DMS79 (cell line): ENCODE results near the gene ALDH3B1.

Experiments
- DNase-seq: peaks from one replicate; lab custom pipeline; 2025; lab: John Stamatoyannopoulos, UW

Gene ALDH3B1

DNA sequence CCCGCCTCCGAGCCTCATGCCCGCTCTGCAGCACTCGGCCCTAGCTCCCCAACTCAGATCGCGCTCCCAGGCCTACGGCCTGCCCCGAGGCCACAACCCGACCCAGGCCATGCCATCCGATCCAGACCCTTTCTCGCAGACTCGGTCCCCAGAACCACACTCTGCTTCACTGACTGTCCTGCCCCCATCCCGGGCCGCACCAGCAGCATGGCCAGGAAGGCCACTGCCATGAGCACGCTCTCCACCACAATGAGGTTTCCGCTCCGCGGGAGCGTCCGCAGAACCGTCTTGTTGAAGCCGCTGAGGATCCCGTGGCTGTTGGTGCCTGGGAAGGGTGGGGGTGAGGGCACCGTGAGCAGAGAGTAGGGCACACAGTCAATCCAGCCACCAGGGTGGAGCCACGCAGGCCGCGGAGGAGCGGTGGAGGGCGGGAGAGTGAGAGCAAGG, 12.6 kb upstream of the ALDH3B1 start:
- no peak for DNase-seq

DNA sequence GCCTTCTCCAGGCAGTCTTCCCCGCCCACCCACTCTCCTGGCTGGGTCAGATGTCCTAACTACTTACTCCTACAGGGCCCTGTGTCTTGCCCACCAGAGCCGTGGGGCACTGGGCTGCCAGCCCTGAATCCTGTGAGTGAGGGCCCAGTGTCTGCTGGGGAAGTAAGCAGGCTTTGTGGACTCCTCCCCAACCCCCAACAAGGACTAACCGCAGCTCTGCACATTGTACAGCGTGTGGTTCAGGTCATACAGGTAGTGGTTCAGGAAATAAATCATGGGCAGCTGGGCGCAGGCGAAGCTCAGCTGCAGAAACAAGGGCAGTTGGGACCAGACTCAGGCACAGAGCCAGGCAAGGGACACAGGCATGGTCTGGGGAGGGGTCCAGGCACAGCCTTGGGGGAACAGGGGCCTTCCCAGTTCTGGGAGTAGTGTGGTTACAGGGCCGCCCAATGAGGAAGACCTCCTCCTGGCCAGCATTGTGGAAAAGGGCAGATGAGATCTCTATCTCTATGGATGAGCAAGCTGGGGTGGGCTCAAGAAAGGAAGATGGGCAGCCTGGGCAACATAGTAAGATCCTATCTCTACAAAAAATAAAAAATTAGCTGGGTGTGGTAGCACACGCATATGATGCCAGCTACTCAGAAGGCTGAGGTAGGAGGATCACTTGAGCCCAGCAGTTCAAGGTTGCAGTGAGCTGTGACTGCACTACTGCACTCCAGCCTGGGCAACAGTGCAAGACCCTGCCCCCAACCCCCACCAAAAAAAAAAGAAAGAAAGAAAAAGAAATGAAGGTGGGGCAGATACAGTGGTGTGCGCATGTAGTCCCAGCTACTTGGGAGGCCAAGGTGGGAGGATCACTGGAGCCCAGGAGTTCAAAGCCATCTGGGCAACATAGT, 11.7 kb upstream of the ALDH3B1 start:
- DNase-seq: no peak

DNA sequence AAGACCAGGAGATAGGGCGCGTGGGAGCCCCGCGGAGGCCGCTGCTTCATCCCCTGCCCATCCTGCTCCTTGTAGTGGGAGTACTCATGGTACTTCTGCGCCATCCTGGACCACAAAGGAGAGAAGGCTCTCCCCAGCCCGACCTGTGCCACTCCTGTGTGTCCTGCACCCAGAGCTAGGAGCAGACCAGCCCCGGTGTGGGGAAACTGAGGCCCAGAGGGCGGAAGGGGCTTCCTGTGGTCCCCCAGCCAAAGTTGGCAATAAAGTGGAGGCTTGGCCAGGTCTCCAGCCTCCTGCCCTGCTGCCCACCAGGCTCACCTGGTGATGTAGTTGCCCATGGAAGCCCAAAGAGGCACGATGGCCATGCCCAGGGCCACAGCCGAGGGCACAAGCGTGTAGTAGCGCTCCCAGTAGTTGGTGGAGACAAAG, 10.9 kb upstream of the ALDH3B1 start:
- no peak for DNase-seq

DNA sequence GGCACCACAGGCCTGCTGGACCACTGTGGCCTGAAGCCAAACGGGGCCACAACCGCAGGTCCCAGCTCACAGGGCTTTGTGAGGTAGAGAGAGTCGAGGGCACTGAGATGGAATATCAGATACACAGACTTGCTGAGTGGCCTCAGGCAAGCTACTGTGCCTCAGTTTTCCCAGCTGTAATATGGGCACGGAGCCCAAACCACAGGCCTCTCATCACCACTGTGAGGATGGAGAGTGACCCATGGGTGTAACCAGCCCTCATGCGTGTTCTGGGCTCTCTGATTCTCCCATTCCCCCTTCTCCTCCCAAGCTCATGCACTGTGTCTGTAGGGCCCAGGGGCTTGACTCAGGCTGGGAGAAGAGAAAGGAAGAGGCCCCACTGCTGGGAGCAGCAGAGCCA, 10.4 kb upstream of the ALDH3B1 start:
- DNase-seq: no peak

DNA sequence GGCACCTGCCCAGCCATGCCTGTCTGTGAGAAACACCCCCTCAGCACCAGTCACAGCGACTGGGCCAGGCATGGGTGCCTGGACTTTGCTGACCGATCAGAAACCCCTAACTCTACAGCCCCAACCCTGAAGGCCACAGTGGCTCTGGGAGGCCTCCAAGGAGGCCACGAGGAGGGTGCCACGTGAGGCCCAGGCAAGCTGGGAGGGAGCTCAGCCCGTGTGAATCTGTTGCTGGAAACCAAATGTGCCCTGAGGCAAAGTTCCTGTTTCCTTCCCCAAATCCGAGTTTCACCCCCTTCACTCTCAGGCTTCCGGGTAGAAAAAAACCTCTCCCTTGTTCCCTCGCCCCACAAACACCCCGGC, 7.6 kb upstream of the ALDH3B1 start:
- no peak for DNase-seq

DNA sequence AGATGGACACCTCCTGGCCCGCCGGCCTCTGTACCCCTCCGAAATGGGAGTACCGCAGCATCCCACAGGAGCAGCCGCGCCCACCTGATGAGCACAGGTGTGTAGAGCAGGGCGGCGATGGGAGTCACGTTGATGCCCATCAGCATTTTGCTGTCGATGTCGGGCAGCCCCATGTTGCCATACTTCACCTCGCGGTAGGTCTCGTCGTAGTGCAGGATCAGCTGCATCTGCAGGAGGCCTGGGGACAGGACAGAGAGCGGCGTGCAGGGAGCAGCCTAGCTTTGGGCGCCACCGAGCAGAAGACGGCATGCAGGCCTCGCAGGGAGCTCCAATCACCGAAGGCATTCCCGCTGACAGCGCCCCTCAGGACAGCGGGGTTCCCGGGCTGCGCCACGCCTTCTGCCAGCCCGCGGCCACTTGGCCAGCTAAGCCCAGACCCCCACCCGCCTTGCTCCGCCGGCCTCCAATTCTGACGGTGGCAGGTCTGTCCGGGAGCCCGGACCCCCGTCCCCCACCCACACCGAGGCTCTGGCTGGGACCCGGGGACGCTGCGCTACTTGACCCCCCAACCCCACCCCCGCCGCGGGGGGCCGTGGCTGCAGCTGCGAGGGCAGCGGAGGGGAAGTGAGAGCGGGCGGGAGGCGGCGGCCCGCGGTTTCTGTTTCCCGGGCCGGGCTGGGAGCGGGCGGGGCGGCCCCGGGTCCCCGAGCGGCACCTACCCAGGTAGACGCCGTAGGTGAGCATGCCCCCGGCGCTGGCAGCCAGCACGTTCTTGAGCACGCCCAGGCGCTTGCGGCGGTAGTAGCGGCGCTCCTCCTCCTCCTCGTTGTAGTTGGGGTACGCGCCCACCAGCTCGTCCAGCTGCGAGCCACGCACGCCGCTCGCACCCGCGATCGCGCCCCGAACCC, 6.9 kb upstream of the ALDH3B1 start:
- no peak for DNase-seq

DNA sequence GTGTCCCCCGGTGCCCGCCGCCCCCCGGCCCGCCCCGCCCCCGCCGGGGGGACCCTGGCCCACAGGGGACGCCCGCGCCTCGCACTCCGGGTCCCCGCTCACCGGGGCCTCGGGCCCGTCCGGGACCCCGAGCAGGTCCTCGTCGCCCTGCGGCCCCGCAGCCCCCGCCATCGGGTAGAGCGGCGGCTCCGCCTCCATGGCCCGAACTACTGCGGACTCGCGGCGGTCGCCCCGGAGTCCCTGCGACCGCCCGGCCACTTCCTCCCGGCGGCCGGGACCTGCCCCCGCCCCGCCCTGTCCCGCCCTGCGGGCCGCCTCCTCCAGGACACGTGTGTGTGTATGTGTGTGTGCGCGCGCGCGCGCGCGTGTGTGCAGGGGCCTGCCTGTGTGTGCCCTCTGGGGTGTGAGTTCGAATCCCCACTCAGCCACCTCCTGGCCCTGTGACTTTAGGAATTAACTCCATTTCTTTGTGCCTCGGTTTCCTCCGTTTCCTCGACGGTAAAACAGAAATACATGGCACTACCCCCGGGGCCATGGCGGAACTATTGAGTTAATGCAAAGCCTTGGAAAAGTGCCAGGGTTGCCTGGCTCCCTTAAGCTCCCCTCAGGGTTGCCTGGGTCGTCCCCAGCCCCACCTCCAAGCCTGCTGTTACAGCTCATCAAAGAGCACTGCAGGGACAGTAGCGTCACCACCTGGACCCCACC, 6.1 kb upstream of the ALDH3B1 start, which contains the start of gene UNC93B1:
TSS of gene UNC93B1 (minus strand) at position 252 of the 705 bp plus-strand sequence. CDS start at position 198, 54 bp downstream.
- DNase-seq: peak; percentile 23

DNA sequence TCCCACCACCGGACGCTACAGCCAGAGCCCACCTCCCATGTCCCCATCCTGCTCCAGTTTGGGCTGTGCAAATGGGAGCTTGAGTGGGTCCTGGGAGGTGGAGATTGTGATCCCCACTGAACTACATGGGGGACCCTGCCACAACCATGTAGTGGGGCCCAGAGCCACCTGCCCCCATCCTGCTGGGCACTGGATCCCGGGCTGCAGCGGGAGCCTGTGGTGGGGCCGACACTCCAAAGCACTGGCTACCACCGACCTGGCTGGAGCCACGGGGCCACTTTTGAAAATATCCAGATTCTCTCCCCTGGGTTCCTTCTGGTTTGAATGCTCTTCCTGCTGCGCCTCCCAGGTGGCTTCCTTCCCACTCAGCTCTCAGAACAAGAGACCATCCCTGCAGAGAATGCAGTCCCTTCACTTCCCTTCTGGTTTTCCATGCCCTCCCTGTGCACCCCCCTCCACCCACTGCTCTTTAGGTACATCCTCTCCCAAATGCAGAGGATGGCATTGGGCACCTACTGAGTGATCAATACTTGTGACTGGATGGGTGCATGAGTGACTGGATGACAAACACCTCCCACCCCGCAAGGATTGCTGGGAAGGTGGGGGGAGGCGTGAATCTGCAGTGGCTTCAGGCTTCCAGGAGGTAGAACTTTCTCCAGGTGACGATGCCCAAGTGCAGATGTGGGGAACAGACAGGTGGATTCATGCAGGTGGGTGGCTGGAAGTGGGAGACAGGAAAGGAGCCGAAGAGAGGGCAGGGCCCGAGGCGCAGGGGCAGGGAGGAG, 5.4 kb upstream of the ALDH3B1 start:
- DNase-seq: no peak

DNA sequence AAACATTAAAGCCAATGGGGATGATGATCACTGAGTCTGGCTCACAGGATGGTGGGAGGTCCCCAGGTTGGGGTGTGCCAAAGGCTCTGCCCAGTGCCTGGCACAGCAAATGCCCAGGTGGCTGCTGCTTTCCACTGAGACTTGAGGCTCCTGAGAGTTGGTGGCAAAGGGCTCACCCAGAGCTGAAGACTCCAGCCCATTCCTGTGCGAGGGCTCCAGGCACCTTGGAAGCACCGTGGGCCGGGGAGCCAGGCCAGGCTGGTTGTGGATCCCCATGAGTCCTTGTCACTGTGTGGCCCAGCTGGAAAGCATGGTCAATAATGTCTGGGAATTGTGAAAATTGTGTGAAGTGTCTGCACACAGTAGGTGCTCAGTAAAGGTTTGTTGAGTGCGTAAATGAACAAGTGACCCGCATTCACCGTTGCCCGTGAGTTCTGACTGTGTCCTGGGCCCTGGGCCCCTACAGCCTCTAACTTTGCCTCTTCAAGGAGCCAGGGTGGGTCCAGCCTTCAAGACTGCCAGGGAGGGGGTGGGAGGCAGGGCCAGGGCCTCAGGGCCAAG, 3.4 kb upstream of the ALDH3B1 start:
- no peak for DNase-seq

DNA sequence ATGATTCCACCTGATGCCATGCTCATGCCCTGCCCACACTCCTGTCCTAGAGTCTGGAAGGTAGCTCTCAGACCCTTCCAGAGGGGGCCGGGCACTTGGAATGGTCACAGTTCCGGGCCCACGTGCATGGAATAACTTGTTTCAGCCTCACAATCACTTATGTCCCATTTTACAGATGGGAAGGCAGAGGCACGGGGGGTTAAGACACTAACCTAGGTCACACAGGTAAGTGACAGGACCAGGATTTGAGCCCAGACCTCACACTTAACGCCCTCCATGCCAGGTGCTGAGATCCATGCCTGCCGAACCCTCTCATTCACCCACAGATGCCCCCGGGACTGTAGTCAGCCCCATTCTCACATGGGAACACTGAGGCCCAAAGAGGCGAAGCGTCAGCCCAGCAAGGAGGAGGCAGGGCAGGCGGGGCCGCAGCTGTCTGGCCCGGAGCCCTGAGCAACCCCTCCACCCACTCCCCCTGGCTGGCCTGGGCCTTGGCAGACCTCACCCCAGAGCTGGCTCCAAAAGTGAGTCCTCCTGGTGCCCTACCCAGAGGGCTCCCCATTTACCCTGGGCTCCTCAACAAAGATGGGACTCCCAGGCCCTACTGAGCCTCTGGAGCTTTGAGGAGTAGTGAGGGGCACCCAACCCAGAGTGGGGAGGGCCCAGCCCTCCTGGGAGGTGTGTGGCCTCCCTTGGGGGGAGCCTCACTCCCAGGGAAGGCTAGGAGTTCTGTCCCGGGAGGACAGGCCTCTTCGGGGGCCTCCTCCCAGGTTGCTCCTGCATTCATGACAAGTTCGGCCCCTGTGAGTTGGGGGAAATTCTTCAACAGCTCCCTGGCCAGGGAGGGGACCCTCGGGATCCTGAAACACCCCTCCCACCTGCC, 2.4 kb upstream of the ALDH3B1 start:
- DNase-seq: no peak

DNA sequence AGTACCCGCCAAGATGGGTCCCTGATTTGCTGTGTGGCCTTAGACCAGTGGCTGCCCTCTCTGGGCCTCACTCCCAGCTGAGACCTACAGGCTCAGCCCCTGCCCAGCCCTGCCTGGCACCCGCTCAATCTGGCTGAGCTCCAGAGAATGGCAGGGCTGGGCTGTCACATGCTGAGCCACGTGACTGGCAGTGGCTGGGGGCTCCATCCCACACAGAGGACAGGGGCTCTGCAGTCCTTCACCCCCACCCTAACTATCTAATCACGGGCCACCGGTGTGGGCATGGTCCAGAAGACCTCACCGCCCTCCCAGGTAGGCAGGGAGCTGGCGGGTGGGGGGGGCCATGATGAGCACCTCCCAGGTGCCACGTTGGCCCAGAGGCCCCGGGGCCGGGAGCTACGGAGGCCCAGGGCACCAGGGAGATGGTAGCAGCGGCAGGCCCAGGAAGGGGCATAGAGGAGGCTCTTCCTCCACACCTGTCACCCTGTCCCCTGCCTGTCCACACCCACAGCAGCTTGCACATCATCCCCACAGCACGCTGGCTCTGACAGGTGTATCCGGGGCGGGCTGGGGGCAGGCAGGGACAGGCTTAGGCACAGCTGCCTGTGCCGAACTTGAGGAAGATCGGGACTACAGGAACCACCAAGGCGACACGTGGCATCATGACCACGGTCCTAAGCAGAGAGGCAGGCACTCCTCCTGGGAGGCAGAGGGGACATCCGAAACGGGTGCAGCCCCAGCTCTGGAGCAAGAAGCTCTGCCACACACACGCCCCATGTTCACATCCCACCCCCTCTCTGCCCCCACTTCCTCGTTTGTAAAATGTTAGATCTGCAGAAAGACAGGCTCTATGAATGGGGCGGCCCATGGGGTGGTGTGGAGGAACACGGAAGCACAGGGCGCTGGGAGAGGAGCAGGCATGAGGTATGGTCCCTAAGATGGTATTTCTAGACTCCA, 1.5 kb upstream of the ALDH3B1 start:
- DNase-seq: no peak

DNA sequence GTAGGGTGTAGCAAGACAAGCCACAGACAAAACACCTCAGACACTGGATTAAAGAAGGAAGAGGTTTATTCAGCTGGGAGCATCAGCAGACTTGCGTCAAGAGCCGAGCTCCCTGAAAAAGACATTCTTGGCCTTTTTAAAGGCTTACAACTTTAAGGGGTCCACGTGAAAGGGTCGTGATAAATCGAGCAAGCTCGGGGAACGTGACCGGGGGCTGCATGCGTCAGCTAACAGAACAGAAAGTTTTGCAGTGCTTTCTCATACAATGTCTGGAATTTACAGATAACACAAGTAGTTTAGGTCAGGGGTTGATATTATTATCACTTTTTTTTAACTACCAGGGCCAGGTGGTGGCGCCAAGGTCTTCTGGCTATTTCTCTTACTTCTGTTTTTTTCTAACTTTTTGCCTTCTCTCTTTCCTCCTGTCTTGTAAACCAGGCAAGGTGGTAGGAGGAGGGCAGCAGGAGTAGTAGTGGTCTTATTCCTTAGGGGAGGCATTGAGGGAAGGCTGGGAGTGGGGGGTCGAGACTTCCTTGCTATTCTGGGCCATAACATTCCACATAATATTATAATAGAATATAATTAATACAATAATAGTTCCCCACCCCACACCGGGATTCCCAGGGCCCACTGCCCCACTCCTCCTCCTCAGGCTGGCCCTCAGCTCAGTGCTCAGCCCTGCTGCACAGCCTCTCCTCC, 587 bp upstream of the ALDH3B1 start:
- no peak for DNase-seq

DNA sequence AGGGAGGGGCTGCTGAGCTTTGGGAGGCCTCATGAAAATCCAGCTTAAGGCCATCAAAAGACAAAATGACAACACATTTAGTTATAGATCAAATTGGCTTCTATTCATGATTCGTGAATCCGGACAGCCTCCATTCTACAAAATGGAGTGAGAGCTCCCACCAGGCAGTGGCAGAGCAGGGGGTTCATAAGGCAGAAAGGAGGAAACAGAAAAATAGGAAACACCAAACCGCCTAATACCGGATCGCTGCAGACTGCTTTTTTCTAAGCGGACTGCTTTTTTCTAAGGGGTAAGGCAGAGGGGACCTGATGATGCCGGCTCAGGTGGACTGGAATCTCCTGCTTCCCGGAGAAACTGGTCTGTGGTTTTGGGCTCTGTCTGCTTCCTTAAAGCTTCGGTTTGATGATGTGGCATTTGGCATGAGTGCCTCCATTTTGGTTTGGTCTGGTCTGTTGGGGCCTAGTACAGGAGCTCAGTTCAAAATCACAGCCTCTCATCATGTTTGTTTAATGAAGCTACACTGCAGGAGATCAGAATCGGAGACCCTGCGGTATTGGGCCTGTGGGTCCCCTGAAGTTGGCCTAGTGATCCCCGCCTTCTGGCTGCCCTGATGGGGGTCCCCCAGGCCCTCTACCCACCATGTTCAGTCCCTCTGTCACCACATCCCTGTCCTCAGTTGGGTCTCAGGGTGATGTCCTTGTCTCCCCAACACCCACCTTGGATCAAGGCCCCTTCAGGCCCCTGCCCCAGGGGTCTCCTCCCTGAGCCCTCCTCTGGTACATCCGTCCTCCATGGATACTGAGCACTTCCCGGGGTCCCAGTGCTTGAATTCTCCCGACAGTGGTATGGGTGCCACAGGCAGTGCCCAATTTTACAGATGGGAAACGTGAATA, 1.2 kb downstream of the ALDH3B1 start:
- DNase-seq: no peak

DNA sequence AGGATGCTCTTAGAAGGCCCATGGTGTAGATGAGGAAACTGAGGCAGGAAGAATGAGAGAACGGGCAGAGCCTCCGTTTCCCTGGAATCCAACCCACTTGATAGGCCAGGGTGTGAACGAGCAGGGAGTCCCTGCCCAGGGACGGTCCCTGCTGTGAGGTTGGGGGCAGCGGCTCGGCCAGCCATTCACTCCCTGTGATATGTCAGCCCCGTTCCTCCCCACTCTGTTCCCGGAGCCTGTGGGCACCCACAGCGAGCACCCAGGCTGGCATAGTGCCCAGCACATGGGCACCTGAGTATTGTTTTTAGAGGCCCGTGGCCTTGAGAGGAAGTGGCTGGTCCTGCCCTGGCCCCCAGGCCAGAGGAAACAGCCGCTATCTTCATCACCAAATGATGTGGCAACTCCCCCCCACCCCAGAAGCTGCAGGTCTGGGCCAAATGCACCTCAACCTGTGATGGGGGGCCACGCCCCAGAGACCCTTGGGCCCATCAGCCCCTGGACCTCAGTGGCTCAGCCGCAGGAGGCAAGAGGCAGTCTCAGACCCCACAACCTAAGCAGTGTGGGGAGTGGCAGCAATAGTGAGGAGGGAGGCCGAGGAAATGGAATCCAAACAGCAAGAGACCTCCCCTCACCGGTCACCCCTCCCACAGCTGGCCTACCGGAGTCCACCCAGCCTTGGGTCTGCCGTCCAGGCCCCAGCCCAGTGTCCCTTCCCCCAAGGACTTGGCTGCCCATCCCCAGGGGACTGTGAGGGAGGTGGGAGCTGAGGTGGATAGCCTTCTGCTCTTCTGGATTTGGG, 2.1 kb downstream of the ALDH3B1 start:
- DNase-seq: no peak

DNA sequence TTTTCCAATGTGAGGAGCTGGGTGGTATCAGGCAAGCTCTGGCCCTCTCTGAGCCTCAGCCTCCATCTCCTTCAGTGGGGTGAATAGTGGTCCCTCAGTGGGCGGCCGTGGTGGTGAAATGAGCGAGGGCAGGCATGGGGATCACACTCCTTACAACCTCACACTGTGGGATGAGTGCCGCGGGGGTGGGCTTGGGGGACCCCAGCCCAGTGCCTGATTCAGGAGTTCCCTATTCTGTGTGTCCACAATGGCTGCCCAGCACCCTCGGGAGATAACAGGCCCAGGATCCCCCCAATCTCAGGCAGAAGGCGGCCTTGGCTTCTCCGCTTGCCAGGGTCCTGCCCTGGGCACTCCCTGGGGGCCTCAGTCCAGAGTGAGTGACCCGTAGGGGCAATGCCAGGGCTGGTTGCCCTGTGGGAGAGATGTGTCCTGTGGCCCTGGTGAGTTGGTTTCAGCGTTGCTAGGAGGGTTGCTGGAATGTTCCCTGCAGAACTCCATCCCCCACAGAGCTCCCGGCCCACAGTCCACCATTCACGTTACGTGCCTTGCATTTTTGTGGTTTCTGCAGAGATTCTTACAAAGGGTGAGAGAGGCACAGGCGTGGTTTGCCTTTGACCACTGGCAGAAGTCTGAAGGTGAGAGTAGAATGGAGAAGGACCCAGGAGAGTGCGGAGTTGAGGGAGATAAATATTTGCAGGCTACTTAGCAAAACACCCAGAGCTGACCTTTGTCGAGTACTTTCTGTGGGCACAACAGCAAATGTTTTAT, 2.9 kb downstream of the ALDH3B1 start:
- no peak for DNase-seq
